ENCODE data around the gene COPE. TPM values are rescaled to one million over a fixed set of nuclear protein-coding genes. Genes with fewer than 3 reads are reported as not detected.
A peak's percentile ranks its signal among the peaks of the same experiment; 100 is the strongest.

The COPE gene
- total RNA-seq, 1 experiment from 2014 or later: 408 TPM

DNA sequence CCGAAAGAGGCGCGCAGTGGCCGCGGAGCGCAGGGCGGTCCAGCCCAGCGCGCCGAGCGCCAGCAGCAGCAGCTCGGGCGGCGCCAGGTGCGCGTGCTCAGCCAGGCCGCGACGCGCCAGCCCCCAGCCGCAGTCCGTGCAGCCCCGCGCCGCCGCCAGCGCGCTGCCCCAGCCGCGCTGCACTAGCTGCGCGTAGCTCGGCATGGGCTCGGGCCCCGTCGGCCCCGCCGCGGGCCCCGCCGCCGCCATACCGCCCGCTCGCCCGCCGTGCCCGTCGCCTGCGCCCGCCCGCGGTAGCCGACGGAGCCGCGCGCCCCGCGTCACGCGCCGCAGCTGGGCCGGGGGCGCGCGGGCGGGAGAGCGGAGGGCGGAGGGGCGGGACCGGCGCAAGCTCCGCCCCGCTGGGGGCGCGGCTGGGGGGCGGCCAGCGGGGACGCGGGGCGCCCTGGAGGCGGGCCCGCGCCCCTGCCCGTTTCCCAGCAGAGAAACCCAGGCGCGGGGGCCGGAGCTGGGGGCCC lies 23.3 kb downstream of the COPE start, which contains the start of gene CERS1:
TSS of gene CERS1 (minus strand) at position 335 of the 518 bp plus-strand sequence. CDS start at position 249, 86 bp downstream.
- Histone ChIP-seq H3K4me2 (ENCODE audit: low read length) (peak within 1 kb of the TSS; percentile 79), H3K9me2 (replicated peaks; ENCODE audit: low read length) (no peaks in the 10 kb centered on the region), H3K79me2 (ENCODE audit: low read length) (no peaks in the 10 kb centered on the region), H3K27ac (ENCODE audit: low read length) (no peak within 1 kb of the TSS), H3K4me1 (ENCODE audit: insufficient read depth, low read length) (no peaks in the 10 kb centered on the region), H3F3A (ENCODE audit: low read length, unreplicated experiment) (no peaks in the 10 kb centered on the region), H3K27me3 (ENCODE audit: low read length) (peaks cover 14% of the 10 kb centered on the region; the same call in 1 of the 2 replicates), H3K36me3 (ENCODE audit: low read depth, low read length) (no peaks in the 10 kb centered on the region; the same call in 1 of the 2 replicates), H3K4me3 (ENCODE audit: low read length) (peak within 1 kb of the TSS; percentile 60), H4K20me1 (ENCODE audit: low read length) (no peaks in the 10 kb centered on the region), H3K9me3 (ENCODE audit: low read length) (no peaks in the 10 kb centered on the region), H2AFZ (ENCODE audit: low read length) (peak within 1 kb of the TSS; percentile 67), H3K9ac (ENCODE audit: low read length) (no peak within 1 kb of the TSS)
- ChIA-PET POLR2A (ENCODE audit: unreplicated experiment) (no interaction called here), CTCF (interaction anchor here (0.5 kb wide), 1 partner anchor 213 kb away, joined by 9 read pairs; no protein-coding TSS in a partner anchor)
- intact Hi-C loops (cut with micrococcal nuclease): no loop called here
- DNase-seq: no peak
- peak; percentile 14 for ATAC-seq
- no TSS peak for BruUV-seq (replicated peaks)
- TF ChIP-seq EZH2 (IDR thresholded peaks at IDR 0.05; ENCODE audit: low read length, unreplicated experiment) (no peak), EZH2phosphoT487 (IDR thresholded peaks at IDR 0.05; ENCODE audit: borderline replicate concordance, low read length) (no peak)
- TF ChIP-seq, protein P1, sequence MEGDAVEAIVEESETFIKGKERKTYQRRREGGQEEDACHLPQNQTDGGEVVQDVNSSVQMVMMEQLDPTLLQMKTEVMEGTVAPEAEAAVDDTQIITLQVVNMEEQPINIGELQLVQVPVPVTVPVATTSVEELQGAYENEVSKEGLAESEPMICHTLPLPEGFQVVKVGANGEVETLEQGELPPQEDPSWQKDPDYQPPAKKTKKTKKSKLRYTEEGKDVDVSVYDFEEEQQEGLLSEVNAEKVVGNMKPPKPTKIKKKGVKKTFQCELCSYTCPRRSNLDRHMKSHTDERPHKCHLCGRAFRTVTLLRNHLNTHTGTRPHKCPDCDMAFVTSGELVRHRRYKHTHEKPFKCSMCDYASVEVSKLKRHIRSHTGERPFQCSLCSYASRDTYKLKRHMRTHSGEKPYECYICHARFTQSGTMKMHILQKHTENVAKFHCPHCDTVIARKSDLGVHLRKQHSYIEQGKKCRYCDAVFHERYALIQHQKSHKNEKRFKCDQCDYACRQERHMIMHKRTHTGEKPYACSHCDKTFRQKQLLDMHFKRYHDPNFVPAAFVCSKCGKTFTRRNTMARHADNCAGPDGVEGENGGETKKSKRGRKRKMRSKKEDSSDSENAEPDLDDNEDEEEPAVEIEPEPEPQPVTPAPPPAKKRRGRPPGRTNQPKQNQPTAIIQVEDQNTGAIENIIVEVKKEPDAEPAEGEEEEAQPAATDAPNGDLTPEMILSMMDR (conservative IDR thresholded peaks at IDR 0.05; ENCODE audit: low read depth, low read length): no peak

DNA sequence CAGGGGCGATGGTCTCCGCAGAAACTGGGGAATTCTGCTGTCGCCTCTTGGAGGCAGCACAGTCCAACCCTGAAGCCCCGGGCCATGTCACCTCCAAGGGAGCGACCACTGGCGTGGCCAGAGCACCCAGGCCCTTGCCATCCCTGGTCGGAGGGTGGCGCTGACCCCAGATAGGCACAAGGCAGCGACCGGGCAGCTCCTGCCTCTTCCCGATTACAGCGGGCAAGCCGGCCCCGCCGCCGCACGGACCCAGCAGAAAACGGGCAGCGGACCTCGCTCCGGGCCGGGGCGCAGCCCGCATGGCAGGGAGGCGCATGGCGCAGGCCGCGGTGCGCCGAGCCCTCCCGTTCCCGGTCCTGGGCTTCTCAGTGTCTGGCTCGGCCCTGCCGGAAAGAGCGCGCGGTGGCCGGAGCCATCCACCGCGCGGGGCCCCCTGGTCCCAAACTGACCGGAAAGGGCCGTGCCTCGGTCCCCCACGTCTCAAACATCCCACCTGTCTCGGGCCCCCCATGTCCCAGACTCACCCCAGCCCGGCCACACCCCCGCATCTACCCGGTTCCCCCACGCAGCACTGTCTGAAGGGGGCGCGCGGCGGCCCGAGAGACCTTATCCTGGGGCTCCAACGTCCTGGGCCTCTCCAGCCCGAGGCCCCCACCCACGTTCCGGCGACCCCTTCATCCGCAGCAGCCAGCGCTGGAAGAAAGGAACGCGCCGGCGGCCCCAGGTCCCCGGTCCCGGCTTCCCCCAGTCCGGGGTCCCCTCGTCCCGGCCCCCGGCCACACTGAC lies 24.0 kb downstream of the COPE start:
- peak overlapping the region; percentile 67 for H2AFZ ChIP-seq (ENCODE audit: low read length)
- H3F3A ChIP-seq (ENCODE audit: low read length, unreplicated experiment): no peaks in the 10 kb centered on the region
- DNase-seq (peak; percentile 53), ATAC-seq (peak; percentile 71)
- H3K9ac ChIP-seq (ENCODE audit: low read length): no peak overlapping the region
- H3K79me2 ChIP-seq (ENCODE audit: low read length): no peaks in the 10 kb centered on the region
- no peaks in the 10 kb centered on the region for H3K4me1 ChIP-seq (ENCODE audit: insufficient read depth, low read length)
- BruUV-seq (replicated peaks): no TSS peak
- H3K9me3 ChIP-seq (ENCODE audit: low read length): no peaks in the 10 kb centered on the region
- ChIA-PET CTCF (interaction anchor here (0.5 kb wide), 1 partner anchor 212 kb away, joined by 9 read pairs; no protein-coding TSS in a partner anchor), POLR2A (ENCODE audit: unreplicated experiment) (no interaction called here)
- peak overlapping the region; percentile 60 for H3K4me3 ChIP-seq (ENCODE audit: low read length)
- no peaks in the 10 kb centered on the region for H4K20me1 ChIP-seq (ENCODE audit: low read length)
- intact Hi-C loops (cut with micrococcal nuclease): no loop called here
- no peaks in the 10 kb centered on the region for H3K9me2 ChIP-seq (replicated peaks; ENCODE audit: low read length)
- H3K27ac ChIP-seq (ENCODE audit: low read length): no peak overlapping the region
- TF ChIP-seq EZH2phosphoT487 (IDR thresholded peaks at IDR 0.05; ENCODE audit: borderline replicate concordance, low read length): no peak
- TF ChIP-seq, protein P1 (conservative IDR thresholded peaks at IDR 0.05; ENCODE audit: low read depth, low read length): peak; percentile 58
- peaks cover 14% of the 10 kb centered on the region; the same call in 1 of the 2 replicates for H3K27me3 ChIP-seq (ENCODE audit: low read length)
- no peaks in the 10 kb centered on the region for H3K36me3 ChIP-seq (ENCODE audit: low read depth, low read length)
- H3K4me2 ChIP-seq (ENCODE audit: low read length): peak overlapping the region; percentile 79

Measured in PC-3 (cell line).